Activated T-cell treated with anti-CD3 and anti-CD28 coated beads for 24 hours (primary cell): ENCODE data around the gene ATP8A2.

Experiments used
- DNase-seq: peaks from one replicate; pipeline ENCODE4 v3.0.0-alpha.2; 2020; ENCODE audit warnings: low read depth

ATP8A2 gene

DNA sequence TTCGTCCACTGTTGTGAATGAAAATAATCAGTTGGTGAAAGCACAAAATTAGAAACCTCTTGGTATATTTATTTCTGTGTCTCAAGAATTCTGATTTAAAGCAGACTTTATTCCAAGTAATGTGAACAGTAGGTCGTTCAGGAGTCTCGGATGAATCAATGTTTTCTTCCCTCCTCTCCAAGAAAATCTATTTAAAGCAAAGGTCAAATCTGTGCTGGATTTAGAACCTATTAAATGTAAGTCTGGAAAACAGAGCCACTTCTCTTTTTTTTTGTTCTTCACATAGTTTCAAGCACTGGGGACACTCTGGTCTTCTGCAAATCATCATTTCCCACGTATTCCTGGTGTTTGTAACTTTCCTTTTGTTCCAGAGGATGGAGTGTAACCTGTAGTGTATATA, 312.7 kb downstream of the ATP8A2 start:
- no peak for DNase-seq

DNA sequence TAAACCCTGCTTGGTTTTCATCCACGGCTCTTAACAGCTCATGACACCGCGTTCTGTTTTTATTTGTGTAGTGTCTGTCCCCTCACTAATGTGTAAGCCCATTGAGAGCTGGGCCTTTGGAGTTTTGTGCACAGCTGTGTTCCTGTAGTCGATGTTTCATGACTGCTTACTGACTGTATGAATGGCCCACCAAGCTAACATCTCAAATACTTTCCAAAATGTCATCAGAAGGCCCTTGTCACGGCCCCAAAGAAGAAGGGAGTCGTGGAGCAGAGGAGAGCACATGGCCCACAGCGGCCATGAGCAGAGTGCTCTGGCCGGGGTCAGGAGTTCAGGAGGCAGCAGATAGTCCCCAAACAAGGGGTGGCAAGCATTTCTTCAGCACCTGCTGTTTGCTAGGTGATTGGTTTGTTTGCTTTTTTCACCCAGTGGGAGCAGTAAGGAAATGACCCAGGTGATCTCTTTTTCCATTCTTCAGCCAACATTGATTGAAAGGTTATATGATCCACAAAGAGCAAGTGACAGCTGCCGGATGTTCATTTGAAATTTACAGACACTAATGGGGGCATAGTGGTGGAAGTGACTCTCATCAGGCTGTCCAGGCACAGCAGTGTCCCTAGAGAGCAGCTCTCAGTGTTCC, 315.2 kb downstream of the ATP8A2 start:
- no peak for DNase-seq

DNA sequence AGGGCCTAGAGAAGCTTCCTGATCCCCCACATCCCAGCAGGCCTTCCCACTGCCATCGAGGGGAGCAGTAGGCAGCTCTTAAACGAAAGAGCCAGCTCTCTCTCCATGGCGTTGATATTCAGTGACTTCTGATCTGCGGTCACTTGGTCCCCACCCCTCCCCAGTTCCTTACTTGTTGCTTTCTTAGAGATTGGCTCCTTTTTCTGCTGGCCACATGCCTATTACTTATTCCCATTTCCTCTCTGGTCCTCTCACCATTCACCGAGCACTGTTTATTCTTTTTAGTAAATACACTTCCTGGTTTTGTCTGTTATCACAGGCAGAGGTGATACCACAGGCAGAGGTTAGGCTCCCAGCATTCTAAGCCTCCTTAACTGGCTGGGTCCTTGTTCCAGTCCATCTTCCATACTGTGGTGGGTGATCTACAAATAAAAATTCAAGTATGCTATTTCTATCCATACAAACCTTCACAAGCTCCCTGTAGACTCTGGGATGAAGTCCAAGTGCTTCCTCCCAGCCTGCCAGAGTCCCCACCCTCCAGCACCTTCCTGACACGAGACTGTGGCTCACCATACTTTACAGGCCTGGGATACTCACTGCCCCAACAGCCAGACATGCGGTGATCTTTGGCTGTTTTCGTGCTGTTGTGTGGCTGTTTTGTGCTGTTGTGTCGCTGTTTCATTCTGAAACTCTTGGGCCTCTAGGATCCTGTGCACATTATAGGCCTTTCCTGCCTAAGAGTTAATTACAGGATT, 315.9 kb downstream of the ATP8A2 start:
- DNase-seq = no peak

DNA sequence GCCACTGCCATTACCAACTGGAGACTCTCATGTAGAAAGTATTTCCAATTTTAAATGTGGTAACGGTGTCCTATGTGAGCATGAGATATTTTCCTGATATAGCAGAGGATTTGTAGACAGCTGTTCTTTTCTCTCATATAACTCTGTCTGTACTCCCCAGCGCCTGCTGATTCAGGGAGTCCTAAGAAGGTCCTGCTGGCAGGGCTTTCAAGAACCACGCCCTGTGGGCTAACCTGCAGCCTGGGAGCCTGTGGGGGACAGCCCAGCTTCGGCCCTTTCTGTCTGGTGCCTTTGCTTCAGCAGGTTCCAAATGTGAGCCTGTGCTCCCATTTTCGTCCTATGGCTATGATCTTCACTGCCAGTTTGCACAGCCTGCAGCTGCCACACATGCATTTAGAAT, 316.8 kb downstream of the ATP8A2 start:
- no peak for DNase-seq

DNA sequence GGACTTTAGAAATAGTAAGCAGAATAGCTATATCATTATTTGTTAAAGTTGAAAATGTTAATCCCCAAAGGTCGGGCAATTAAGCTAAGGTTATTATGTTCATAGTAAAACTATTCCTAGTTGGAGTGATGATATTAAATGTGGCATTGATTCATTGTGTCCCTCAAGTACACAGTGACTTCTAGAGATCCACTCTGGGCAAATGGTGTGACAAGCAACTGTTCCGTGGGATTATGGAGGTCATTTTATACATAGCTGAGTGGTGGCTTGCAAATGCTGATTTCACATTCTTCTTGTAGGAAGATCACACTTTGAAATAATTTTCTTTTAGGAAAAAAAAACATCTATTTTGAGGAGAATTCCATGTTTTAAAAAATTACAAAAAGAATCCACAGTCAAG, 317.8 kb downstream of the ATP8A2 start:
- DNase-seq = no peak

DNA sequence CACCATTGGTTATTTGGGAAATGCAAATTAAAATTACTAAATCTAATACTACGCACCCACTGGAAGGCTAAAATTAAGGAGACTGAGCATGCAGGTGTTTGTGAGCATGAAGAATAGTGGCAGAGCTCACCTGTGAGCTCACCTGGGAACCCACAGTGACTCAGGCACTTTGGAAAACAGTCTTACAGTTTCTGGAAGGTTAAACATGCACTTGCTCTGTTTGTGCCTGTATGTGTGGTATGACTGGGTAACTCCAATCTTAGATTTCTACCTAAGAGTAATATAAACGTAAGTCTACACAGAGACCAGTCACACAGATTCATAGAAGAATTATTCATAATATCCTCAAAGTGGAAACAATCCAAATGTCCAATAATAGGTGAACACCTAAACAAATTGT, 318.8 kb downstream of the ATP8A2 start:
- DNase-seq = no peak

DNA sequence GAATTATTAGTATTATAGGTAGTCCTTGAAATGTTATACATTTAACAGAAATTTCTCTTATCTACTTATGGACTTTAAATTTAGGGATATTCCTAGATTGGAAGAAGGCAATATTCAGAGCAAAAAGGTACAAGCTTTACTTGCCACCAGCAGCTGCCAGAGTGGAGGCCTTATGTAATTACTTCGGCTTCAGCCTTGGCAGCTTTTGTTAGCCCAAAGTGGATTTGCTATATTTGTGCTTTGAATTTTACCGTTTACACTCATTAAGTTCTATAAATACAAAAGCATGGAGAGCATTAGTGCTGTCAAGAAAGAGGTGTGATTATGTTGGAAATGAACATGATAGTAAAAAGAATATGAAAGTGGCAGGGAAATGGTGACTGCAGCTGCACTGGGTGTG, 319.9 kb downstream of the ATP8A2 start:
- DNase-seq = no peak

DNA sequence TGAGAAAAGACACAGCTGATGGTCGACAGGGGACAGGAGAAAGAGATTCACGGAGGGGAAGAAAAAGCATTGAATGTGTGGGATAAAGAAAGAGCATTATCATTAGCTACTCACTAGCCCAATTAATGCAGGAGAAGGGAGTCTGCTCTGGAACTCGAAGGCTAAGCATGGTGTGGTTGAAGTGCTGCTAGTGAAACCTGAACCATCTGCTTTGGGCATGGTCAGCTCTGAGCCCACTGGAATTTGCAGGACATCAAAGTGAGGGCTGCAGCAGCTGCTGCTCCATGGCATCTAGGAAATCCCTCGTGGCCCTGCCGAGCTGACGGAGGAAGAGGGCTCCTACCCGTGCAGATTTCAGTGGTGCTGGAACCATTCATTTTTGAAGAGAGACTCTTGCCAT, 320.3 kb downstream of the ATP8A2 start:
- no peak for DNase-seq

DNA sequence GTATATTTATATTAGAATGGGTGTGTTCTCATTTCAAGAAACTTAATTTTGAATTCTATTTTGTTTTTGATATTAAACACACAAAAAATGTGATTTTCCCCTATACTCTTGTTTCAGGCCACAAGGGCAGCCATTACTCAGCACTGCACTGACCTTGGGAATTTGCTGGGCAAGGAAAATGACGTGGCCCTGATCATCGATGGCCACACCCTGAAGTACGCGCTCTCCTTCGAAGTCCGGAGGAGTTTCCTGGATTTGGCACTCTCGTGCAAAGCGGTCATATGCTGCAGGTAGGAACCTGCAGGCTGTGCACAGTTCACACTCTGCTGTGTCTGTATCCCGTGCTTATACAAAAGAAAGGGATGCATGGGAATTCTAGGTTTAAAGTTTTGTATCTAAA, 327.3 kb downstream of the ATP8A2 start:
- no peak for DNase-seq

DNA sequence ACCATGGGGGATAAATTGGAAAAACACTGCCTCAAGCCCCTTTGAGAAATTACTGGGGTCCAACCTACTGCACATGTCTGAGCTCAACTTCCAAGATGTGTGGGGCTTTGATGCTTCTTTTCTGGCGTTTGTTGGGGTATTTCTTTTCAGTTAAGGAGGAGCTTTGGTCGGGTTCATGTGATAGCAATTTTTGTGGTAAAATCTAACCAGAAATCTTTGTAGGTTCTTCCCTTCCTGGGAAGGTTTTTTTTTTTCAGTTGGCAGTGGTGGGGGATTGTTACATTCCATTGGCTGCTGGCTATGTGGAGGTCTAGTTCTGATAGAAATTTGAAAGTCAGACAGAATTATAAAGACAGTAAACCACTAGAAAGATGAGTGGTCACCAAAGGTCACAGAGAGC, 327.8 kb downstream of the ATP8A2 start:
- no peak for DNase-seq

DNA sequence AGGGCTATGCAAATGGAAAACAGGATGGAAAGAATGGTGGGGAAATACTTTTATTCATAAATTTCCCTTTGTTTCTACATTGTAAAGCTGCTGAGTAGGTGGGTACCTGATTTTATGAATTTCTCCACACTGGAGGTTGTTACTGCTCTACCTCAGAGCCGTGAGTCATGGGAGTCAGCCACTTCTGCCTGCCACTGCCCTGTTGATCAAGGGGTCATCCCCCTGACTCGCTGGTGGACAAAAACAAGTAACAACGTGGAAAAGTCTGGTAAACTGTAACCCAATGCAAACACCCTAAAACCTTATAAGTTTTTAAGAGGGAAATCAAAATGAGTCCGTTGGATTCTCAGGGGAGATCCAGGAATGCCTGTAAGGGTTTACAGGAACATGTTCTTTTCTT, 329.5 kb downstream of the ATP8A2 start:
- no peak for DNase-seq

DNA sequence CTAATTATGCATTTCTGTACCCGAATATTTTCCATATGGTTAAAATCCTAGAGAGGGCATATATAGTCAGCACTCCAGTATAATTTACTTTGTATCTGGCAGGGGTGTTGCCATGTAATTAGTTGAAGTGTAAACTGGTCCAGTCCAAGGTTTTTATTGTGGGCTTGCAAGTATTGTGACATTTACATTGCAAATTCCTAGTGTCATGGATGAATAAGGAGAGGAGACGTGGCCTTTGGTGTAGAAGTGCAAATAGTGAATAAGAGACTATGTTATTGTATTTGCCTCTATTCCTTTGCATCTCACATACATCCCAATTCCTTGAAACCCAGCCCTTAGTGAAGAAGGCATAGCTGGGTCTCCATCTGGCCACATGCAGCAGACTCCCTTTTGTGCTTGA, 330.6 kb downstream of the ATP8A2 start:
- no peak for DNase-seq

DNA sequence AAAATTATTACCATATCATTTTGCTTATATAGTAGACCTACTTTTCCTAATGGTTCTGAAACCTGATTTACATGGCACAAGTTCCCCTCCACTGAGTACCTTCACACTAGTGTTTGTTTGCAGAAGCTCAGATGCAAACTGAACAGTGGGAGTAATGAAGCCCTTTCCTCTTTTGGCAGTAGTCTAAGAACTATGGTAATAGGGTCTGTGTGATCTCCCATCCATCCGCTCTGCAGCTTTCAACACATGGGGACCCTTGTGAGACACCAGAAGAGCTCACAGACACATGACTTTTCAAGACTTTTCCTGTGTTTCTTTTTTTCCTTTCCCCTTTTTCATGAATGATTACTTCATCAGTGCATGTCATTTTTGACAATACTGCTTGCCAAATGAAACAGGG, 336.0 kb downstream of the ATP8A2 start:
- DNase-seq = no peak

DNA sequence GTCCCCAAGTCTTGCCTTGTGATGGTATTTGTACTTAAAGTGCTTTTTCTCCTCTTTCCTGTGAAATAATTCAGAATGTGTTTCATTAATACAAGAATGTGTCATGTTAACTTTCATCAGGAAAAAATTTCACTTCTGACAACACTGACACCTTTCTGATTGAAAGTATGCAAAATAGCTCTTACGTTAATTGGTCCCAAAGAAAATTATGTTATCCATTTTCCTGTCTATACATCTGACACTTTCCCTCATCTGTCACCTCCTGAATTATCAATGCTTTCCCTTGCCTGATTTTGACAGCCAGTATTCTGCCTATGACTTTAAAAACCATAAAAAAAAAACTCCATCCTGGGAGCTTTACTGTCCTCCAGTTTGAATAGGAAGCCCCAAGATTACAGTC, 336.5 kb downstream of the ATP8A2 start:
- no peak for DNase-seq

DNA sequence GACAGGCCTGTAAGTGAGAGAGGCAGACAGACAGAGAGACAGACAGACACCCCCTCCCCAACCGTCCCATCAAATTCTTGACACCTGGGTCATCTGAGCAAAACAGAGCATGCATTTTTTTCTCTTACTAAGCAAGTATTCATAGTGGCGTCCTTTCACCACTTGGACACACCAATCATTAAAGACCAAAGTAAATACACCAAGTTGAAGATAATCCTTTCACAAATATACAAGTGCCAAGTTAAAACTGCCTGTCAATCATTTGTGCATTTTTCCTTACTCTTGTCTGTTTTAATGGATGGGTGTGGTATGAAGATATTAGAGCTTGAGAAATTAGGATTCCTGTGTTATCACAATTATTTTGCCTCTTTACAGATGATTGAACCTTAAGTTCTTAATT, 337.3 kb downstream of the ATP8A2 start:
- DNase-seq = no peak

DNA sequence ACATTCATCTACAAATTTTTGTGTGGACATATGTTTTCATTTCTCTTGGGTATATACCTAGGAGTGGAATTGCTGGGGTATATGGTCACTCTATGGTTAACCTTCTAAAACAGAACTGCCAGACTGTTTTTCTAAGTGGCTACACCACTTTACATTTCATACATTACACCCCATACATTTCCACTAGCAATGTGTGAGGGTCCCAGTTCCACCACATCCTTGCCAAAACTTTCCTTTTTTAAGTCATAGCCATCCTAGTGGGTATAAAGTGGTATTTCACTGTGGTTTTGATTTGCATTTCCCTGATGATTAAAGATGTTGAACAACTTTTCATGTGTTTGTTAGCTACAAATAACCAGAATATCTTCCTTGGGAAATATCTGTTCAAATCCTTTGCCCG, 344.0 kb downstream of the ATP8A2 start:
- DNase-seq = no peak

DNA sequence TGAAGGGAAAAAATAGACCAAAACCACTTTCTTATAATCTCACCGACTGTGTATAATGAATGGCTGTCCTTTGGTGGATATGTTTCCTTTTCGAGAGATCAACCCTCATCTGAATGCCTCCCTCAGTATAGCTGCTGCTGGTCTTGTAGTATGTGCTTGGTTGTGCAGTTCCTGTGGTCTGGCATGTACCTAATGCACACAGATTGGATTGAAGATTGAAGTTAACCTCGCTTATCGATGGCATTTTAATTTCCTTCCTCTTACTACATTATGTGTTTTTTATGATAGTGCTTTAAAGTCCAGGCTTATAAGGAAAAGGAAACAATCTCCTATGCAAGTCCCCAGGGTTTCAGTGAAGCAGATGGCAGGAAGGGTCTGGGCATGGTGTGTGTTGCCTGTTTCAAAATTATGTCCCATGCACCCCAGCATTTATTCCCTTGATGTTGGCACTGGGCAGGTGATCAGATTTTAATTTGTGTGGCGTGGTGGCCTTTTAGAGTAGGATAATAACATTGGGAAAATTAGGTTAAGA, 346.0 kb downstream of the ATP8A2 start:
- no peak for DNase-seq

DNA sequence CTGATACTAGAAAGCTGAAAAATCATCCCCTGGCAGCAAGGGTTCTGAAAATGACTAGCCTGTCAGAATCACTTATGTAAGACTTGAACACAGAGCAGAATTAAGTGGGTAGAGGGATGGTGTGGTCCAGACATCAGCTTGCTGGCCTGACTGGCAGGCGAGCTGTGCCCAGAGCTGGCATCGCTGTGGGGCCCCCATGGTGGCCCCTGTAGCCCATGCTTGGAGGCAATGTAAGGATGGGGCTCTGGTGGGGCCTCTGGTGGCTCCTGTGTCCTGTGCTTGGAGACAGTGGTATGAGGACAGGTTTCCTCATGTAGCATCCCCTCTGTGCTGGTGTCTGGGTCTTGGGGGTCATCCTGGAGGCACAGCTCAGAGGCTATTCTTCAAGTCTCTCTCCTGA, 347.9 kb downstream of the ATP8A2 start:
- DNase-seq = no peak

DNA sequence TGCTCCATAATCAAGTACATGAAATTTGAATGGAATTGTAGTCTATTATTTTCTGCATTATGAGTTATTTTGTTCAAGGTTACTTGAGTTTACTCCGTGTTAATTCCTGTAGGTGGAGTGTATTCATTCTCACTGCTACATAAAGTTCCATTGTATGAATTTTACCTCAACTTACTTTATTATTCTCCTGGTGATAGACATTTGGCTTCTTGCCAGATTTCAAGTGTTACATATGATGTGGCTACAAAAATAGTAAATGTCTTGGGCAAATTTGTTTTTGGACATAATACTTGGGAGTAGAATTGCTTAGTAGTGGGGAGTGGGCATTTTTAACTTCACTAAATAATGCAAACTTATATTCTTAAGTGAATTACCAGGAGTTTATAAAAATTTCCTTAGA, 351.1 kb downstream of the ATP8A2 start:
- no peak for DNase-seq

DNA sequence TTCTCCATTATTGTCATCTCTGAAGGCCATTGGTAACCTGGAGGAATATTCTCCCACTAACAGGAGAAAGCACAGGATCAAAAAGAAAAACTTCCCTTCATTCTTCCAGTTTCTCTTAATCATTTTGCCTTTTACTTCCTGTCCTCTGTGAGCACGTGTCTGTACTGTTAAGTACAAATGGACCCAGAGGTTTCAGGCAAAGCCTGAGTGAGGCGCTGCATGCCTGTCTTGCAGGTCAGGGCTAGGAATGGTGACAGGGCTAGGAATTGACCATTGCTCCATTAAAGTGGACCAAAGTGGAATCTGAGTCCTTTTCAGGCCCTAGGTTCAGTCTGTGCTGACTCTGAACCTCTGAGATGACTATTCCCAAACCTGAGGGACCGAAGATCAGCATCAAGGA, 353.3 kb downstream of the ATP8A2 start:
- DNase-seq = no peak

DNA sequence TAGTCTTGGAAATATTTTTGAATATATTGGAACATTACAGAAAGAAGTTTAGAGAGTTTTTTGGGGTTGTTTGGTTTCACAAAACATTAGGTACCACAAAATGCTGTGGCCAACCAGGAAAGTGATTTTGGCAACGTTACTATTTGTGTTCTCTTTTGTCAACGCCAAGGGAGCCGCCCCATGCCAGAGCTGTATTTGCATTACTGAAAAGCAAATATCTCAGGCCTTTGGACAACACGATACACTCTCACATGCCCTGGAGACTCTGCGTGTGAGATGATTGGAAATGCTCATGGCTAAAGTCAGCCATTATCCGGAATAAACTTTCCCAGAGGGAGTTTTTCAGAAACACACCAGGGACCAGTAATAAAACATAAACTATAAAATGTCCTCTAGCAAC, 355.5 kb downstream of the ATP8A2 start:
- no peak for DNase-seq

DNA sequence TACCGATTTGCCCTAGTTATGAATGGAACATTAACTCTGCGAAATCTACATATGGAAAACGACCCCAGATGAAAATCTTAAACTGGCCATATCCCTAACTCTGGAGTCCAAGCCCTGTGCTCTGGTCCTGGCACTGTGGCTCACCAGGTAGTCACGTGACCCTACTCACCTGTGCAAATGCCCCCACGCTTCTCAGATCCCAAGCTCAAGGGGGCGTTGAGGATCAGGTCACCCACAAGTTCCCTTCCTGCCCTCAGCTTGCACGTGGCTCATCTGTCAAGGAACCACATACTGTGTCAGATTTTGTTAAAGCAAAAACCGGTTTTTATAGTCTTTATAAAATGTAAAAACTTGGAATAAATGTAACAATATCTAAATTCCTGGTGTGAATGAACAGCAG, 356.0 kb downstream of the ATP8A2 start:
- no peak for DNase-seq

DNA sequence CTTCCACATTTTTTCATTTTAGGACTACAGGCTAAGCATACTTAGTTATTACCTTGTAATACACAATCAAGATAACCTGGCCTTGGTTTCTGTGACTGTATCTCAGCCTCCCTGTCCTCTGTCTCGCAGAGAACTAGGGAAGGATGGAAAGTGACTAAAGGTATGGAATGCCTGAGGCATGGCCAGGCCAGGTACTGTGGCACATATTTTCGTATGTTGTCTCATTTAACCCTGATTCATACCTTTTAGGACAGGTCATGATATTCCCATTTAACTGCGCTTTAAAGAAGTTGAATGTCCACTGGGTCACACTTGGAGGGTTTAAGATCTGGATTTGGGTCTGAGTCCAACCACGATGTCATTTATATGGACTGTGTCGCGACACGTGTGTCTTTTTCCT, 357.4 kb downstream of the ATP8A2 start:
- DNase-seq = no peak

DNA sequence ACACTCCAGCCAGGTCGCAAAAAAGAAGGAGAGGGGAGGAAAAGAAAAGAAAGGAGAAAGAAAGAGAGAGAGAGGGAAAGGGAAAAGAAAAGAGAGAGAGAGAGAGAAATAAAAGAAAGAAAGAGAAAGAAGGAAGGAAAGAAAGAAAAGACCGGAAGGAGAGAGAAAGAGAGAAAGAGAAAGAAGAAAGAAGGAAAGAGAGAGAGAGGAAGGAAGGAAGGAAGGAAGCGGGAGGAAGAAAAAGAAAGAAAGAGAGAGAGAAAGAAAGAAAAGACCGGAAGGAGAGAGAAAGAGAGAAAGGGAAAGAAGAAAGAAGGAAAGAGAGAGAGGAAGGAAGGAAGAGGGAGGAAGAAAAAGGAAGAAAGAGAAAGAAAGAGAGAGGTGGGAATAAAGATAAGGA, 359.3 kb downstream of the ATP8A2 start:
- DNase-seq = no peak
